HUES64 (cell line): ENCODE measurements around the gene CNTNAP5.
A peak's percentile ranks its signal among the peaks of the same experiment; 100 is the strongest.

ENCODE experiments used
- H3K27ac ChIP-seq: 2 replicates; pipeline ENCODE4 v1.7.0; 2013; ENCODE audit warnings: low read depth, low read length, inconsistent platforms
- H3K27me3 ChIP-seq: 2 replicates; pipeline ENCODE4 v1.6.1; 2013; ENCODE audit warnings: mild to moderate bottlenecking, low read length; ENCODE audit not compliant: insufficient read depth
- H3K36me3 ChIP-seq: 2 replicates; pipeline ENCODE4 v1.6.1; 2013; ENCODE audit warnings: mild to moderate bottlenecking, low read length; ENCODE audit not compliant: insufficient read depth
- H3K4me1 ChIP-seq: 2 replicates; pipeline ENCODE4 v1.6.1; 2013; ENCODE audit warnings: mild to moderate bottlenecking, low read length, moderate library complexity; ENCODE audit not compliant: insufficient read depth
- H3K4me3 ChIP-seq: 2 replicates; pipeline ENCODE4 v1.5.1; 2013; ENCODE audit warnings: mild to moderate bottlenecking, low read length, moderate library complexity
- H3K9ac ChIP-seq: 2 replicates; pipeline ENCODE4 v1.6.1; 2013; ENCODE audit warnings: mild to moderate bottlenecking, low read depth, low read length
- H3K9me3 ChIP-seq: 2 replicates; pipeline ENCODE4 v1.6.1; 2013; ENCODE audit warnings: low read depth, low read length; ENCODE audit not compliant: insufficient read depth
- WGBS: fragments of 150-250, 120-280 bp; methylation state at CpG from one replicate; pipeline ENCODE4 v1.1.7; 2013; ENCODE audit warnings: missing lambda C conversion rate; 5-methylcytosine and 5-hydroxymethylcytosine counted together

Gene CNTNAP5

GRCh38 chr2:124582387-124582786 is 557.3 kb downstream of the CNTNAP5 start:
- Histone ChIP-seq H3K4me3 (no peak overlapping the region), H3K9me3 (no peaks in the 10 kb centered on the region), H3K27ac (no peak overlapping the region), H3K27me3 (no peaks in the 10 kb centered on the region), H3K9ac (no peak overlapping the region), H3K36me3 (no peaks in the 10 kb centered on the region), H3K4me1 (peaks cover 11% of the 10 kb centered on the region; the same call in 1 of the 2 replicates)

- no peaks in the 10 kb centered on the region for H3K36me3 ChIP-seq
- H3K4me1 ChIP-seq = peaks cover 11% of the 10 kb centered on the region; the same call in 1 of the 2 replicates
- no peaks in the 10 kb centered on the region for H3K27me3 ChIP-seq
- no peak overlapping the region for H3K4me3 ChIP-seq
- no peak overlapping the region for H3K9ac ChIP-seq
- no peaks in the 10 kb centered on the region for H3K9me3 ChIP-seq
- no peak overlapping the region for H3K27ac ChIP-seq
- WGBS = 100% methylated on average over 3 of the region's 4 CpGs
These were observed 559.5 kb downstream of the CNTNAP5 start for GRCh38 chr2:124584615-124585014.

- Histone ChIP-seq H3K4me1 (peaks cover 11% of the 10 kb centered on the region; the same call in 1 of the 2 replicates), H3K27me3 (no peaks in the 10 kb centered on the region), H3K9ac (no peak overlapping the region), H3K9me3 (no peaks in the 10 kb centered on the region), H3K4me3 (no peak overlapping the region), H3K36me3 (no peaks in the 10 kb centered on the region), H3K27ac (no peak overlapping the region)
- no CpG with 5 or more reads among the region's 1 CpG for WGBS
These were observed 560.2 kb downstream of the CNTNAP5 start for GRCh38 chr2:124585277-124585676.

DNA sequence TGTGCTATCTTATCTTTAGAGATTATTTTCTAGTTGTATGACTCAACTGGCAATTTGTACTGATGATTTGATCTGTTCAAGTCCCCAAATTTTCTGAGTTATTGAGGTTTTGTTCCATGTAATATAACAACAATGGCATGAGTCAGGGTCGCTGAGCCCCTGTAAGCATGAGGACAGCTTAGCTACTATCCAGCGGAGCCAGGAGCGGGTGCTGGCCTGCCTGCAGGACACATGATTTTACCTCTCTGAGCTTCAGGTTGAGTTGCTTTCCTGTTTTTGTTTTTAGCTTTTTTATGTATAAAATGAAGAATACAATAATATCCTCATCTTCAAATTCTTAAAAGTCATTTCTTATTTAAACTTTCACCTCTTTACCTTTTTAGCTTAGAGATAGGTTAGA is 561.1 kb downstream of the CNTNAP5 start:
- H3K36me3 ChIP-seq = no peaks in the 10 kb centered on the region
- 100% methylated on average over 3 of the region's 3 CpGs for WGBS

DNA sequence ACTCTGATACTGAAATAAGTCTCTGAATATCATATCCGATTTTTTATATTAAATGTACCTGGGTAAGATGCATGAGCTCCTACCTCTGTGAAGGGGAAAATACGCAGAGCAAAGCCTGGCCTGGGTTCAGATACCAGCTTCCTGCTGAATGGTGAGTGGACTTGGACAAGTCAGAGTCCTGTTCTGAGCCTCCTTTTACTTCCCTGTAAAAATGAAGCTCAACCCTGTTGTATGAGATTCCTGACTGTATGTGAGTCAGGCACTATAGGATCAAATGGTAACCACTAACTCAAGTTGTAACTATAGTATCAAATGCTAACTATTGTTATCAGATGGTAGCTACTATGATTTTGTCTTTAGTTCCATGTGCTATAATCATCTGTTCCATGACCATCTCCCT is 561.7 kb downstream of the CNTNAP5 start:
- 98% methylated on average over 2 of the region's 2 CpGs for WGBS
- Histone ChIP-seq H3K27me3 (no peaks in the 10 kb centered on the region), H3K27ac (no peak overlapping the region), H3K9me3 (no peaks in the 10 kb centered on the region), H3K4me1 (0 out of 2 replicates have a peak, but pooled peaks cover 4% of the 10 kb centered on the region), H3K9ac (no peak overlapping the region), H3K4me3 (no peak overlapping the region), H3K36me3 (no peaks in the 10 kb centered on the region)

More for the DNA sequence above, 561.1 kb downstream of the CNTNAP5 start:
- Histone ChIP-seq H3K27ac (no peak overlapping the region), H3K27me3 (no peaks in the 10 kb centered on the region), H3K9ac (no peak overlapping the region), H3K4me3 (no peak overlapping the region), H3K9me3 (no peaks in the 10 kb centered on the region), H3K4me1 (peaks cover 4% of the 10 kb centered on the region; the same call in 1 of the 2 replicates)

DNA sequence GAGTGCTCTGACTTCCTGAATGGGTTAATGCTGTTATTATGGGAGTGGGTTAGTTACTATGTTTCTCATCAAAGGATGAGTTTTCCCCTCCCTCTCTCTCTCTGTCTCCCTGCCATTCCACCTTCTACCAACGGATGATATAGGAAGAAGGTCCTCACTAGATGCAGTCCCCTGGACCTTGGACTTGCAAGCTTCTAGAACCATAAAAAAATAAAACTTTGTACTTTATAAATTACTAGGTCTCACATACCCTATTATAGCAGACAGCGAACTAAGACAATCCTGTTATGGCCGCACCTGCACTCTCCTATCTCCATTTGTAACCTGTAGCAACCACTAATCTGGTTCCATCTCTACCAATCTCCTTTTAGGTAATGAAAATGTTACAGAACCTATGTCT is 564.9 kb downstream of the CNTNAP5 start:
- Histone ChIP-seq H3K4me1 (0 out of 2 replicates have a peak, but pooled peaks cover 3% of the 10 kb centered on the region), H3K9me3 (no peaks in the 10 kb centered on the region), H3K27me3 (no peaks in the 10 kb centered on the region), H3K9ac (no peak overlapping the region), H3K36me3 (no peaks in the 10 kb centered on the region), H3K27ac (no peak overlapping the region), H3K4me3 (no peak overlapping the region)
- WGBS = 89% methylated on average over 3 of the region's 3 CpGs

DNA sequence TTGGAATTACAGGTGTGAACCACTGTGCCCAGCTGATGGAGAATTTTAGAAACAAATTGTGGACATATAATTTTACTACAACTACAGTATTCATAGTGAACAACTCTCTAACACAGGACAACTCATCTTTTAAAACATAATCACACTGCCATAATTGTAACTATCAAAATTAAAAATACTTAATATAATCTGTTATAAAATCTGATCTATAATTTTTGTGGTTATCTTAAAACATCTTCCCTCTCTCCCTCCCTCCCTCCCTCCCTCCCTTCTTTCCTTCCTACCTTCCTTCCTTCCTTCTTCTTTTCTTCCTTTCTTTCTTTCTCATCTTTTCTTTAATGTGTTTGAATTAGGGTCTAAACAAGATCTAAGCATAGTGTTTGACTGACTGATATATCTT is 577.7 kb downstream of the CNTNAP5 start:
- H3K9me3 ChIP-seq = no peaks in the 10 kb centered on the region
- no peak overlapping the region for H3K9ac ChIP-seq
- H3K36me3 ChIP-seq = no peaks in the 10 kb centered on the region
- H3K27me3 ChIP-seq = no peaks in the 10 kb centered on the region
- no peak overlapping the region for H3K4me3 ChIP-seq
- H3K27ac ChIP-seq = no peak overlapping the region
- H3K4me1 ChIP-seq = no peaks in the 10 kb centered on the region

DNA sequence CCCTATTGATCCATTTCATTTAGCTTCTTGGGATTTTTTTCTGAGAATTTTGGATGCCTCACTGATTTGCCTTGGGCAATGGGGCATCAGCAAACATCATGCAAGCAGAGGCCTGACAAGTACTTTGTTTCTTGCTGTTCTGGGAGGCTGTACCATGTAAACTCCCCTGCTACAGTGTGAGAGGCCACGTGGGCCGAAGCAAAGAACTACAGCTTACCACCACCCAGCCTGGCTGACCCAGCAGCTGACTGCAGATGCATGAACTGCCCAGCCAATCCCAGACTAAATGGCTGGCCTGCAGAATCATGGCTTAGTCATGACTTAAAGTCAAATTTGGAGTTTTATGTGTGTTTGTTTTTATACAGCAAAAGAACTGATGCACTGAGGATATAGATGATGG is 579.9 kb downstream of the CNTNAP5 start:
- Histone ChIP-seq H3K4me1 (peaks cover 8% of the 10 kb centered on the region), H3K27me3 (no peaks in the 10 kb centered on the region), H3K4me3 (no peak overlapping the region), H3K36me3 (no peaks in the 10 kb centered on the region), H3K27ac (no peak overlapping the region), H3K9me3 (no peaks in the 10 kb centered on the region), H3K9ac (no peak overlapping the region)
- WGBS = 78% methylated on average over 2 of the region's 2 CpGs

- H3K4me1 ChIP-seq = peaks cover 33% of the 10 kb centered on the region
- H3K27ac ChIP-seq = no peak overlapping the region
- no peak overlapping the region for H3K9ac ChIP-seq
- H3K36me3 ChIP-seq = no peaks in the 10 kb centered on the region
- WGBS = 87% methylated on average over 1 of the region's 2 CpGs
- no peaks in the 10 kb centered on the region for H3K27me3 ChIP-seq
- H3K4me3 ChIP-seq = no peak overlapping the region
- H3K9me3 ChIP-seq = no peaks in the 10 kb centered on the region
These were observed 582.6 kb downstream of the CNTNAP5 start for GRCh38 chr2:124607679-124608078.

DNA sequence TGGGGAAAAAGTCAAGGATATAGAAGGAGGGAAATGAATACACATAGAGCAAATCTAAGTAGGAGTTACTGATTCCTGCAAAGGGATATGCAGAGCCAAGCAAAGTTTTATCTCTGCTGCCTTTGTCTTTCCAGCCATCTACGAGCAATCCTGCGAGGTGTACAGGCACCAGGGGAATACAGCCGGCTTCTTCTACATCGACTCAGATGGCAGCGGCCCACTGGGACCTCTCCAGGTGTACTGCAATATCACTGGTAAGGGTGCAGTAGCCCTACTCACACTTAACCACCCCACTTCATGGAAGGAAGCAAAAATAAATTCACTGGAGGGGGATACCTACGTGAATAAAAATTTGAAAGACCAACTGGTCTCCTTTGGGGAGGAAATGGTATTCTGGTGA is 584.6 kb downstream of the CNTNAP5 start:
- Histone ChIP-seq H3K4me3 (no peak overlapping the region), H3K27ac (peak overlapping the region; percentile 39), H3K9me3 (no peaks in the 10 kb centered on the region), H3K27me3 (no peaks in the 10 kb centered on the region), H3K36me3 (no peaks in the 10 kb centered on the region), H3K9ac (no peak overlapping the region), H3K4me1 (peaks cover 33% of the 10 kb centered on the region)
- WGBS = 68% methylated on average over 6 of the region's 6 CpGs

- H3K27ac ChIP-seq = peak overlapping the region; percentile 53
- H3K27me3 ChIP-seq = no peaks in the 10 kb centered on the region
- H3K9me3 ChIP-seq = no peaks in the 10 kb centered on the region
- no peaks in the 10 kb centered on the region for H3K36me3 ChIP-seq
- H3K4me3 ChIP-seq = no peak overlapping the region
- peaks cover 33% of the 10 kb centered on the region for H3K4me1 ChIP-seq
- no peak overlapping the region for H3K9ac ChIP-seq
These were observed 585.1 kb downstream of the CNTNAP5 start for GRCh38 chr2:124610141-124610540.

DNA sequence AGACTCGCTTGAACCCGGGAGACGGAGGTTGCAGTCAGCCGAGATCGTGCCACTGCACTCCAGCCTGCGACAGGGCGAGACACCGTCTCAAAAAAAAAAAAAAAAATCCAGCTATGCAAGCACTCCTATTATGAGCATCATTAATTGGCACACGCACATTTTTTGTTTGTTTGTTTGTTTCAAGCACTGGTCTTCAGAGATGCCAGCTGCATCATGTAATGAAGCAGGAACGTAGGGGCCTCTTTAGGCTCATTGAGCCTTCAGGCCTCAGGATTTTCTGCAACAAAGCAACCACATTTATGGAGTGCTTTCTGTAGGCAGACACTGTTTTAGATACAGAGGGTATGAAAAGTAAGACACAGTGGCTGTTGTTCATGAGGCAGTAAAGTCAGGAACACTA is 585.8 kb downstream of the CNTNAP5 start:
- no peak overlapping the region for H3K9ac ChIP-seq
- H3K4me1 ChIP-seq = peaks cover 33% of the 10 kb centered on the region
- H3K27me3 ChIP-seq = no peaks in the 10 kb centered on the region
- H3K36me3 ChIP-seq = no peaks in the 10 kb centered on the region
- no peak overlapping the region for H3K4me3 ChIP-seq
- no peaks in the 10 kb centered on the region for H3K9me3 ChIP-seq
- 94% methylated on average over 10 of the region's 10 CpGs for WGBS
- H3K27ac ChIP-seq = peak overlapping the region; percentile 20; the same call in 1 of the 2 replicates
